ENCODE data around the gene HHAT.
"Not testable (repeated sequence)": the region's sequence is repeated elsewhere in the genome, so short reads cannot be mapped to it uniquely, and the experiment has no call there.

HHAT gene

DNA sequence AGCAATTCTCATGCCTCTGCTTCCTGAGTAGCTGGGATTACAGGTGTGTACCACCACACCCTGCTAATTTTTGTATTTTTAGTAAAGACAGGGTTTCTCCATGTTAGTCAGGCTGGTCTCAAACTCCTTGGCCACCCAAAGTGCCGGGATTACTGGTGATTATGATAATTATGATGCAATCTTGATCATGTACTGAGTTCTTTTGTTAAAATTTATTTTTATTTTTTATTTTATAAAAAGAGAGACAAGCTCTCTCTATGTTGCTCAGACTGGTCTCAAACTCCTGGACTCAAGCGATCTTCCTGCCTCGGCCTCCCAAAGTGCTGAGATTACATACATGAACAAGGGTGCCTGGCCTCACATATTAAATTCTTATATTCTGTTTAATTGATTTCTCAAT lies 25.6 kb downstream of the HHAT start:
- DNase-seq (ENCODE audit: low read depth in 2 of 3, low spot score in 2 of 3): not testable (repeated sequence)

DNA sequence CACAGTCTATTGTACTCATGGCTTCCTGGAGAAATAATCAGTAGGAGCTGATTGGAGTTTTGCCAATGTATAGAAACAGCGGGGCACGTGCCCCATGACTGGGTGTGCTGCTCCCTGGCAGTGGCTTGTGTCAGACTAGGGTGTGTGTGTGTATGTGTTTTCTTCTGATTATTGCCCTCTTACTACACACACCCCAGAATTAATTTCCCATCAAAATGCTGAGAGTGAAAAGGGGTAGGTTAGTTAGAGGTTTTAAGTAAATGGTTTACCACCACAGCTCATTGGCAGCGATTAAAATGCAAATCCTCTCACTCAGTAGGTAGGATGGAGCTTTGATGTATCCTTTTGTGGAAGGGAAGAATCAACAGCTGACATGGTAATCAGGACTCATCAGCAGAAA lies 29.9 kb downstream of the HHAT start:
- no peak for DNase-seq (ENCODE audit: low read depth in 2 of 3, low spot score in 2 of 3)

DNA sequence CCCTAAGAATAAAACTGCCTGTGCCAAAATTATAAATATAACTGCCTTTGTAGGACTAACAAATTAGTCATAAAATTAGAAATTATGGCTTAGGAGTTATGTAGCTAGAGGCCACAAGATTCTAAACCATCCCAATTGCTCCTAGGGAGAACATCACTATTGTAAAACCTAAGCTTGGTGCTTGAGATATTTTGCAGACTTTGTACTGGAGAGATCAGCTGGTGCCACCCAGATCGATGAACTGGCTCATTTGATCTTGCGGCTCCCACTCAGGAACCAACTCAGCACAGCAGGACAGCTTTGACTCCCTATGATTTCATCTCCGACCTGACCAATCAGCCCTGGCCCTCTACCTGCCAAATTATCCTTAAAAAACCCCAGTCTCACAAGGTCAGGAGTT lies 30.6 kb downstream of the HHAT start:
- no peak for DNase-seq (ENCODE audit: low read depth in 2 of 3, low spot score in 2 of 3)

DNA sequence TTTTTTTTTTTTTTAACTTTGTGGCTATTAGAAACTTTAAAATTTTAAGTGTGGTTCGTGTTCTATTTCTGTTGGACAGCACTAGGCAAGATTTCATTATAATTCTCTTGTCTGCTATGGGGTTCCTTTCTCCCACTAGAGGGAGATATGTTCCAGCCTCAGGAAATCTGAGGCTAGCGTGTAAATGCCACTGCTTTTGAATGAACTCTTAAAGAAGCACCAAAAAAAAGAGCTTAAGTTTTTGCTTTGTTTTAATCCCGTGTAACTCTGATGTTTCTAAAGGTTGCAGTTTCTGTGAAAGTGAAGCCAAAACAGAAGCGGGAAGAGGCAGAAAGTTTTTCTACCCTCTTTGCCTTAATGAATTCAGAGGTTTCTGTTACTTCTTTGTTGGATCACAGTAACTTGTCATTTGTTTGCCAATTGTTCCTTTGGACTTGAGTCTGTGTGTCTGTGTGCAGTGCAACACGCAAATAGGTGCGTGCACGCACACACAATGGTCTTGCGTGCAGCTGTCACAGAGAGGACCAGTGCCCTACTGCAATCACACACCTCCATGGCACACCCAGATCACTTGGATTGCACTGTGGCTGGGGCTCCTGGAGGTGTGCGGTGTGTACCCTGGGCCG lies 32.3 kb downstream of the HHAT start:
- no peak for DNase-seq (ENCODE audit: low read depth in 2 of 3, low spot score in 2 of 3)

DNA sequence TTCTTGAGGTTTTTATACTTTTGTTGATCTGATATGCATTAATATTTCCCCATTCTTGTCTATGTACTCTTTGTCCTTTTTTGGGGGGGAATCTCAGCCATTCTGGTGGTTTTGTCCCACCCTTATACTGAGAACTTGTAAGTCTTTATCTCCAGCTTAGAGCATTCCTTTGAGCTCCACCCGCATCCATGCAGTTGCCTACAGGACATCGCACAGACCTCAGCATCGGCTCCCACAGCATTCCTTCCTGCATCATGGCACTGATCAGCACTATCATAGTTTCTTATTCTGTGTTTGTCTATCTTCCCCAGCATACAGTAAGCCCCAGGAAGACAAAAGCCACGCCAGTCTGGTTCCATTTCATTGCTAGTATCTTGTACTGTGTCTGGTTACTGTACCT lies 33.0 kb downstream of the HHAT start:
- no peak for DNase-seq (ENCODE audit: low read depth in 2 of 3, low spot score in 2 of 3)

DNA sequence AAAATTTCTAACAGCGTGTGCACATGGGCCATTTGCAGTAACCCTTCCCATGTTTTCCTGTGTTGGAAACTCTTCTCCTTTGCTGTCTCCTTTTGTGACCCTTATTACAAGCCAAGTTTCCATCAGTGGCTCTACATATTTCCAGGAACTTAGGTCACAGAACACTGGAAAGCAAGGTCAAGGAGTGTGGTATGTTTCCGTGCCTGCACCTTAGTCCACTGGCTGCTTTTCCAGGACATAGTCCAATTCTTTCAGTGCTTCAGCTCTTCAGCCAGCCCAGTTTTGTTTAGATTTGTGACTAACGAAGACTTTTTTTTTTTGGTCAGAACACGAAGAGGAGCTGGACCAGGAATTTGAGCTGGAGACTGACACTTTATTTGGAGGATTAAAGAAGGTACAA lies 33.8 kb downstream of the HHAT start:
- no peak for DNase-seq (ENCODE audit: low read depth in 2 of 3, low spot score in 2 of 3)

DNA sequence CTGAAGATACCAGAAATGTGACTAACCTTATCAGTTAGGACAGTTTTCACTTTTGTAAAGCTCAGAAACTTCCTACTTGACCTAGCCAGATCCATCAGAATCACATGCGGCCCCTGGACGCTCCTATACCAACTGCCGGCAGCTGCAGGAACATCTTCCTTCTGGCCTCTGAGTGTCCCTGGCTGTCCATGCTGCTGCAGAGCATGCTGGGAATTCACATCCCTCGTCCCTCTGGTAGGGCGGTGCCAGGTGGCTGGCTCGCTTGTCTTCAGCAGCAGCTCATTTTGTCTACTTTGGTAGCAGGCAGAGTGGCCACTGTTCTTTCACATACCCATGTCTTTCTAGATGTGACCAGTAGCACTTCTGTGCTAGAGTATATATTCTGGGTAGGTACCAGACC lies 34.4 kb downstream of the HHAT start:
- DNase-seq (ENCODE audit: low read depth in 2 of 3, low spot score in 2 of 3): no peak

DNA sequence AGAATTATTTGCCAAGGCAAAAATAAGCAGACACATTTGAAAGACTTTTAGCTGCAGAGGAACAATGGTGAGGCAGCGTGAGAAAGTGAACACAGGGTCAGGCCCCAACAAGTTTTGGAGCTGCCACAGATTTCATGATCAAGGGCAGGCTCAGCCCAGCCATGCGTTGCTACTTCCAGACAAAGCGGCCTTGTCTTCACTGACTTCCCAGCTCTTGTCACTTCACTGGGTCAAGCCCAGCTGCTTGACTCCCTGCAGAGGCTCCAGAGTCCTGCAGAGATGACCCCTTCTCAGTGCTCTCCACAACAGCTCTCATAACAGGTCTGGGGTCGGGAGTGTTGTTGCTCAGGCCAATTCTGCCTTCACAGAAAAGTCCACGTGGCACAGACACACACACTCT lies 35.8 kb downstream of the HHAT start:
- DNase-seq (ENCODE audit: low read depth in 2 of 3, low spot score in 2 of 3): no peak

DNA sequence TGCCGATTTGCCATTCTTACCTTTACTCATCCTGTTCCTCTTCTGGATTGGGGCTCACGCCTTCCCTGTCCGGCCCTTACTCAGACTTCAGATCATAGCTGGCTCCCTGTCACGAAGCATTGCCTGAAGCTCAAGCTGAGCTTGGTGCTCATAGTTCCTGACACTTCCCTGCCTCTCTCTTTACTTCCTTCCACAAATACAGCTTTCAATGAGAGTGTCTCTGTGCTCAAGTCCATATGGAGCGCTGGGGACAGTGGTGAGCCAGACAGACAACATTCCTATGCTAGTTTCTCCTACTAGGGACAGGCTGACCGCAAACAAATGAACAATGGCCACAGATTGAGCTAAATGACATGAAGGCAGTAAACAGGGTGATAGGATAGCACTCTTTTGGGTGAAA lies 38.1 kb downstream of the HHAT start:
- no peak for DNase-seq (ENCODE audit: low read depth in 2 of 3, low spot score in 2 of 3)

DNA sequence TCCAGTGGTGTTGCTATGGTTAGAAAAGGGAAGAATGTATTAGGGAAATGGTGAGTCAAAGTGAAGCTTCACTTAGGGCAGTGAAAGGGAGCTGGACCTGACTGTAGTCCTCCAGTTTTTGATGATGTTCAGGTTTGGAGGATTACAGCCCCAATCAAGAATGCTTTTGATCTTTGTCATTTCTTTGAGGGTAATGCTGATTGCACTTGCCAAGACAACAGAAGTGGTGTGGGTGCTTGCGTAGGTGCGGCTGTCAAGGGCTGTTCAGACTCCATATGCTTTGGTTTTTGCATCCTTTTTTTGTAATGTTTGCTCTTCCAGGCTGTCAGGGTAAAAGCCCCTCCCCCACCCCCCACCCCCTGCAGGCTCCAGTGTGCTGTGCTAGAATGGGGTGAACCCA lies 38.9 kb downstream of the HHAT start:
- no peak for DNase-seq (ENCODE audit: low read depth in 2 of 3, low spot score in 2 of 3)

DNA sequence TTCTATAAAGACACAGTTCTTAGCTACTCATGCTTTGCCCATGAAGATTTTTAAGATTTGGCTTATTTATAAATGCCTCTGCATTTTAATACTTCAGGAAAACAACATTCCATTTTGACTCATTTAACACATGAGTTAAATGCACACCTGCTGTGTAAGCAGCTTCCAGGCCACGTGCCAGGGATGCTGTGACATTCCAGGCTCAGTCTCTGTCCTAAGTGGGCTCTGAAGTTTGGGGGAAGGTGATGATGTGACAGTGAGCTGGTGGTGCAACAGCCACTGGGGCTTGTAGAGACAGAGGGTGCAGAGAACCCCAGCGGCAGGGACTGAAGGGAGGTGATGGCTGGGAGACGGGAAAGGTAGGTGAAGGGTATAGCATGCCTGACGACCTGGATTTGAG lies 40.7 kb downstream of the HHAT start:
- no peak for DNase-seq (ENCODE audit: low read depth in 2 of 3, low spot score in 2 of 3)

DNA sequence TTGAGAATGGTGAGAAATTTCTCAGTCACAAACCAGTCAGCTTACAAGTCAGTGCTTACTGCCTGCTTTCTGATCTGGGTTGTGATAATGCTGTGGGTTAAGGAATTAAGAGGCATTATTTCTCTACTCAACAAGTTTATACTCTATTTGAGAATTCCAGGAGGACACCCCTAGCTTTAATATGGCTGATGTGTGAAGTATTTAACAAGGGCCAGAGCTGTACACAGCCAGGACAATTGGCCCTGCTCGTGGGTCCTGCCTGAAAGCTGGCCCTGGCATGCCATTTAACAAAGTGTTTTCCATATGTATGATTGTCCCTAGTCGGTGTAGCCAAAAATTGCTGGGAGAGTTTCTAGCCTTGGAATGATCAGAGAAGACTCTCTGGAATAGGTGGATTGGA lies 43.2 kb downstream of the HHAT start:
- no peak for DNase-seq (ENCODE audit: low read depth in 2 of 3, low spot score in 2 of 3)

DNA sequence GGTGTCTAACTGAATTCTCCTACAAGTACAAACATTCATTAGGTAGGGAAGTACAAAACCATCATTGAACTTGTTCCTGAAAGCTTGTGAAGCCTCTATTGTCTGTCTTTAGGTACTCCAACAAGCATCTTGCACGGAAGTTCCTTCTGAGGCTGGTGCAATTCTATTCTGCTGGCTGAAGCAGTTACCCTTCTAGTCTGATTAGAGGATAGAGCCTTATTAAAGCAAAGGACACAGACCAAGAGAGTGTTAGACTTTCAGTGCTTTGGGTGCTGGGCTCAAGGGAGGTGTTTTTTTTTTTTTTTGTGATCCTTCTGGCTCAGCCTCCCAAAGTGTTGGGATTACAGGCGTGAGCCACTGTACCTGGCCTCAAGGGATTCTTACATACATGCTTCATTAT lies 43.8 kb downstream of the HHAT start:
- no peak for DNase-seq (ENCODE audit: low read depth in 2 of 3, low spot score in 2 of 3)

DNA sequence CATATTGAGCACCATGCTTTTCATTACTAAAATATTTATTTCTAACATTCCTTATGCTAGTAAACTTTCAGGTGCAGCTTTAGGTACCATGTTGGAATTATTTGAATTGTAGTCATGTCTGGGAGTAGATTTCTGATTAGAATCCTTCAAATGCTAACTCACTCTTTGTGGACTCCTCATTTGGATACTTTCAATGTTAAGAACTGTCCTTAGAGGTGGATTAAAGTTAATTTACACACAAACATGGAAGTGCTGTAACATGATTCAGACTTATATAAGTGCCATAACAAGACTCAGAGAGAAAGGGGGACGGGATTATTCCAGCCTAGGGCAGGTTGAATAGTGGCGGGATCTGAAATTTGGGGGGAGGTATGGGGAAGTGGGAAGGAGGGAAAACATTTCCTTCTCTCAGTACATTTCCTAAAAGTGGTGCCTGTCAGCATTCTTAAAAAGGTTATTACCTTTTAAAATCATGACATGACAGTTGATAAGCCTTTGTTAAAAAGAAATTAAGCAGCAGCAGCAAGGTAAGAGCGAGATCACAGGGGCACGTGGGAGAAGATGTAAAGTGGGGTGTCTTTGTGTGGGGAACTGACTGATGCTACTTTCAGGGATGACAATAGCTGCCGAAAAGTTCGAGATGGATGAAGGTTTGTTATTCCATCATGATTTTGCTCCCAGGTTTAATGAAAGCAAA lies 44.4 kb downstream of the HHAT start:
- no peak for DNase-seq (ENCODE audit: low read depth in 2 of 3, low spot score in 2 of 3)

DNA sequence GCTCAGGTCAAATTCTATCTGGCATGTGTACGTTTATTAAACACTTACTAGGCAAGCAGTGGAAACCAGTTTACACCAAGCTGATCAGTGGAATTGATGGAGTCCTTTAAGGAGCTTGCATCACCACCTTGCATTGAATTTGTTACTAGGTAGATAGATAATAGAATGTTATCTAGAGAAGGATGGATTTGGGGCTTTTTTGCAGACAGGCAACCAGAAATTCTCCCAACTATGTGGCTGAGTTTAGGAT lies 44.9 kb downstream of the HHAT start:
- no peak for DNase-seq (ENCODE audit: low read depth in 2 of 3, low spot score in 2 of 3)

DNA sequence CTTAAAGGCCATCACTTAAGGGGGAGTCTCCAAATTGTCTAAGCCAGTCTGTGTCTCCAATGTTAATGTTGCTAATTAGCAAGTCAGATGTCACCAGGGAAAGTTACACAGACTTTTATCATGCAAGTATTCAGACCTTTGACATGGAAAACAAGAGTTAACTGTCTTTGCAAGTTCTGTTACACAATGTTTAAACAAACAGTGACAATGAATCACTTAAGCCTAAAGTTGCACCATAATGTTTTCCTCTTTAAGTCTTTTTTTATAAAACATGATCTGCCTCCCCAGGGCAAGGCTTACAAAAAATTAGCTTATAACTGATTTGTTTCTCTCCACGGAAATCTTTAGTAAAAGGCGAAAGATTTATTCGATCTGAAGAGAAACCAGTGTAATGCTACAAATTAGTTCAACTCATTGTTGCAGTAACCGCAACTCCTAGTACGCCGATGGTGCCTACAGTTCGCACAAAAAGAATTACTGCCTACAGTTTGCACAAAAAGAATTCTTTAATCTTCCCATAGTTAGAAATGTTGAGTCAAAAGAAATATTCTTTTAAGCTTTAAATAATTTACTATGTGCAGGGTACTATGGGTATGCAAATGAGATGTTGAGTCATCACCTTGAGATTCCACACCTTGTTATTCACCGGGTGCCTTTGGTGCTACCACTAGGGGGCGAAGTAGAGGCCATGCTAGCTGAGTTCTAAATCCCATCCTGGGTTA lies 45.3 kb downstream of the HHAT start:
- DNase-seq (ENCODE audit: low read depth in 2 of 3, low spot score in 2 of 3): peak; percentile 42 to 73 (median 71)

DNA sequence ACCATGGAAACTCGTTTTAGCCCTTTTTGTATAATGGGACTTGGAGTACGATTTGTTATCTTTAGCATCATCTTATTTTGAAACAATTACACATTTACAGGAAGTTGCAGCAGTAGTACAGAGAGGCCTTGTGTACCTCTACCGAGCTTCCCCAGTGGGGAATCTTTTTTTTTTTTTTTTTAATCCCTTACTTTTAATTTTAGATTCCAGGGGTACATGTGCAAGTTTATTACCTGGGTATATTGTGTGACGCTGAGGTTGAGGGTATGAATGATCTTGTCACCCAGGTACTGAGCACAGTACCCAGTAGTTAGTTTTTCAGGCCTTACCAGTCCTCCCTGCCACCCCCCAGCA lies 45.9 kb downstream of the HHAT start:
- DNase-seq (ENCODE audit: low read depth in 2 of 3, low spot score in 2 of 3): no peak

DNA sequence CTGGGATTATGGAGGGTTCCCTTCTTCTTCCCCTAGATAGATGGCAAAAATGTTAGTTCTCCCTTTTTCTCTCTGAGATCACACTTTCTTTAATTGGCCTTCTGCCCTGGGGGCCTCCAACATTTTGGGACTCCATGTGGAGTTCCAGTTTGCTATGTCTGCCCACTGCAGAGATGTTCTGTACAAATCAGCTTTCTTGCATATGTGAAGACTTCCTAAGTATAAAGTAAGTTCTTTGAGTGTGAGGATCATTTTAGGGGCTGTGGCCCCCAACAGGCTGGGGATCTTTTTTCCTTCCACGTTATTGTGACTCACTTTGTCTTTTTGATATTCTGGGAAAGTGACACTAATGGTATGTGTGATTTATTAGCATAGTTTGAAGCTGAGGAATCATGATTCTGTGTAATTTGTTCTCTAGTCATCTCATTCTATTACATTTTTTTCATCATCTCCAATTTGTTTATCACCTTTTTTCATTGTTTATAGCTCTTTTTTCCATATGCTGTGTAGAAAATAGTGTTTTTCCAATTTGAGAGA lies 48.2 kb downstream of the HHAT start:
- DNase-seq (ENCODE audit: low read depth in 2 of 3, low spot score in 2 of 3): no peak

DNA sequence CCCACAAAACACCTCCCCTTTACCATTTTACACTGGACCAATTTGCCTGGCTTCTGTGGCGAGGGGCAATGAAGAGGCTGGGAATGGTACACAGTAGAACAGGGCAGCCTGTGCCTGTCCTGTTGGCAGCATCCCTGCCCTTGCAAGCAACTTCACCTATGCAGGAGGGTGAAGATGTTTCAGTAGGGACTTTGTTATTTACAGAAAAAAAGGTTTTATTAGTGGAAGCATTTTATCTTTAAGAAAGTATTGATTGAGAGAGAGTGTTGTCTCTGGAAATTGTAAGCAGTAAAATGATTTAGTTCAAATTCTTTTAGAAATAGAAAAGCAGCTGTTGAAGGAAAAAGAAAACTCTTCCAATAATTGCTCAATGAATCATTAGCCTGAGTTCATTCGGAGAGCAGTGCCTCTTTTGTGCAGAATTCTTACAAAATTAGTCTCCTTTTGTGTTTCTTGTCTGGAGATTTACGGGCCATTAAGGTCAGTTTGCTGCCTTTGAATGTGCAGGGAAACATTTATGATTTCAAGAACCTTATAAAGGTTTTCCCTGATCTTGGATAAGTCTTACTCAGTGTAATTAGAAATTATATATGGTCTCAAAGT lies 49.1 kb downstream of the HHAT start:
- no peak for DNase-seq (ENCODE audit: low read depth in 2 of 3, low spot score in 2 of 3)

DNA sequence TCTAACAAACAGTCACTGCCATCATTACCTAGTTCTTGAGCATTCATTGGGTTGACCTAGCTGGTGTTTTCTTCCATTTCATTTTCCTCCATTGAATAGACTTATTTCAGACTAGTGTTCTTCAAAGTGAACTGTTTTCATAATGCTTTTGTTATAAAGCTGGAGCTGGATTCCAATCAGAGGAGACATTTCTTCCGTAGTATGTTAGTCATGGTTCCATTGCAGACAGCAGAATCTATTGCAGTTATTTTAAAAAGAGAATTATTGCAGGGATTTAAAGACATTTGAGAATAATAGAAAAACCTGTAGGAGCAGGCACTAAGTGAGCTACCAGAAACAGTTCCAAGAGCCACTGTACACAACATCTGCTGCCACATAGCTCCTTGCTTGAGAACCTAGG lies 50.0 kb downstream of the HHAT start:
- no peak for DNase-seq (ENCODE audit: low read depth in 2 of 3, low spot score in 2 of 3)

DNA sequence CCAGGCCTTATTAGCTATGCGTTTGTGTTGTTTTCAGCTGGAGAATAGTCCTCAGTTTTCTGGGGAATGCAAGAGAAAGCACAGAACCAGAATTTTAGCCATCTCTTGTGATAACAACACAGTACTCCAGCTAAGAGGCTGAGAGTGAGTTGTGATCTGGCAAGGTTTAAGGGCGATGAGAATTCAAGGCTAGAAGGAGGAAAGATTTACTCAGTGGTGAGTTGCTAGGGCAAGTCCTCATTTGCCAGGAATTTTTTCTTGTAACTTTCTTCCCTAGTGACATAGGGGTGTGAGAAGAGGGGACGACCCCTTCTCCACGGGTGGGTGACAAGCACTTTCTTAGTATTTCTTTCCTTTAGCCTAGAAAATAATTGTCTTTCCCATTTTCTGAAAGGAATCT lies 53.2 kb downstream of the HHAT start:
- DNase-seq (ENCODE audit: low read depth in 2 of 3, low spot score in 2 of 3): no peak

DNA sequence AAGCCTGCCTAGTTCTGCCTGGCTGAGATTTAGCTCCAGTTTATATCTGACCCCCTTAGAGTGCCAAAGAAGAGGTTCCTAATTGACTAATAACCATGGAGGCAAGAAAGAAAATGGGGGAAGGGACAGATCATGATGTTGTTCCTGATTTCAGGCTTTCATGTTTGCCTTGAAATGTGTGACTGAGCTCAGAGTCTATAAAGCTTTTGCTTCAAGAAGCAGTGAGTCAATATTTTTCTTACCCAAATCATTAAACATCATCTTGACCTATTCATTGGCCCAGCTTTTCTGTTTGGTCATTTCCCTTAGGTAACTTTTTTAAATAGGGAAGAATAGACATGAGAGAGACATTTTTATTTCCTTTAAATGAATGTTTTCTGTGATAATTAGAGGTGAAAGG lies 55.9 kb downstream of the HHAT start:
- DNase-seq (ENCODE audit: low read depth in 2 of 3, low spot score in 2 of 3): no peak

Data from activated CD8-positive, alpha-beta memory T cell treated with anti-CD3 and anti-CD28 coated beads for 48 hours (primary cell).